GM21528 (cell line): ENCODE results near the gene OR9I1.

Source experiments
- ATAC-seq: cut with Tn5 transposase; IDR thresholded peaks from one replicate; pipeline ENCODE4 v1.9.1; 2021; ENCODE audit warnings: mild to moderate bottlenecking, moderate library complexity; ENCODE audit not compliant: unreplicated experiment, low FRiP score

The OR9I1 gene

DNA sequence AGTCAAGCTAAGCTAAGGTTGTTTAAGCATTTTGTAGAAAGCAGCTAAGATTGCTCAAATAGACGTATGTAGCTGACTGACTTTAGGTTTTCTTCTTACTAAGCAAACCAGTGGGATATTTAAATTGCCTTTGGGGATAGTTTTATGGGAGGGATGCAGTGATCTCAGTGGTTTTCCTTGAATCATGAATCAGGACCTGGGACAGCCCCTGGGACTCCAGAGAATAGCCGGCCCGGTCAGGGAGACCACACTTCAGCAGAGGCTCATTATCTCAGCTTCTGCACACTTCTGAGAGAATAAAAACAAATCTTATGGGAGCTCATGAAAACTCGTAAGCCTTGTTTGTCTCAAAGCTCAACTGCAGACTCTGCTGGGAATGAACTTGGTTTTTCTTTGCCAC lies at the start of gene OR9I1:
TSS of gene OR9I1 (minus strand) at position 62 of the 400 bp plus-strand sequence. CDS start 6,086 bp downstream, outside the sequence.
- no peak for ATAC-seq

DNA sequence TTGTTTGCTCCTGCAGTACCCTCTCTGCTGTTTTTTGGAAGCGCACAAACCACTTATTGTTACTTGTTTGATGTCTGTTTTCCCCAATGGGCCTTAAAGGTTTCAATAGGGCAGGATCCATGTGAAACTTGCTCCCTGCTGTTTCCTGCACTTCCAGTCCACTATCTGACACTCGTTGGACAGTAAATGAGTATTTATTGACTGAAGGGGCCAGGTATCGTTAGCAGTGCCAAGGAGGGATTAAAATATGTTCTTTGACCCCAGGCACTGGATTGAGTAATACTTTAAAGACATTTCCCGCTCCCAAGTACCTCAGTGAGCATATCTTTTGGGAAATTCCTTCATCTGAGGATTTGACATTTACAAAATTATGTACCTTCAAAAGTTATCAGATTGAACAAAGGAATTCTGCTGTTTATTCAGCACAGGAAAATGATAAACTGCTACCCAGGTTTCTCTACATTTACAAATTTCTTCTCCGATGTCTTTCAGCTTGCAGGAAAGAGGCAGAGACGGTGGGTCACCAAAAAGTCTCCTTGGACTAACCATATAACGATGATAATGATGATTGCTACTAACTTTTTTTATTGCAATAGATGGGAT lies 40.3 kb upstream of the OR9I1 start:
- no peak for ATAC-seq

- no peak for ATAC-seq
These were observed 39.7 kb upstream of the OR9I1 start for GRCh38 chr11:58164990-58165389.

DNA sequence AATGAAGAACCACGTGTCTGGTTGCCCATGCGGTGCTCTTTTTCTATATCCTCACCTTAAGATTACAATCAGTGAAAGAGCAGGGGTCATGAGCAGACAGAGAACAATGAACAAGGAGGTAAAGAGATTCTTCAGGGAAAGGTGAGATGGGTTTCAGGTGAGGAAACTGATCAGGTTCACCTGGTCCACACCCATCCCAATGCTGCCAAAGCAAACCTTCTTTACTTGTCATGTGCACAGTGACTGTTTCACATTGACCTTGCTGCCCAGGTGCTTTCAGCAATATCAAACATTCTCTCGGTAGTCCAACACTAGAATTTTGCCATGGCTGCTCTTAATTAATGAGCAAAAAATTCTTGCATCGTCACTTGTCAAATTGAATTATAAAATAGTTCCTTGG lies 39.1 kb upstream of the OR9I1 start:
- ATAC-seq, result no peak

DNA sequence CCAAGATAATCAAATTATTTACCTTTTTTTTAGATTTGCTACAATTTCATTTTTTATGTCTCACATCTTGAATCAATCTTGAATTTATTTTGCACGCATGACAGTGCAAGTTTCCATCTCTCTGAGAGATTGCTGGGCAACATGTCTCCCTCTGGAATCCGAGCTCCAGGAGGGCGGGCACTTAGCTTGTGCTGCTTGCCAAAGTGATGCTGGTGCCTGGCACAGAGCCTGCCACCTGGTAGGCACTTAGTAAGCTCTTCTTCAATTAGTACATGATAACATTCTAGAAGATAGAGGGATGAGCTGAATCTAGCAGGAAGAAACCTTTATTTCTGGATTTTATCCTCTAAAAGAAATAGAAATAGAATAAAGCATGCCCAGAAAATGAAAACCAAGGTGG lies 27.5 kb upstream of the OR9I1 start:
- no peak for ATAC-seq

DNA sequence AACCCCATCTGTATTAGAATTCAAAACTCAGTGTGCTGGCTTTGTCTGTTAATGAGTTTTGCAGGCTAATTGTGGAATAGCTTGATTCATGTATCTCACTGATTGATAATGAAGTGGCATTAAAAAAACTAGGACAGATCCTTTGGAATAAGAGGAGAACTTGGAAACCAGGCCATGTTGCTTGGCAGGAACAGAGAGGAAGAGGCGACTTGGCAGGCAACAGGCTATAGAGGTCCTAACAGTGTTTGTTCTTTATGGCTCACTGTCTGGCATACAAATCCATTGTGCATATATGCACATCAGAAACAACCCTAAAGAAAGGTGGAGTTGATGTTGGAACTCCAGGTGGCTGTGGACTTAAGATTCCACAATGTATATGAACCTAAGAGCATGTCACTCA lies 17.4 kb upstream of the OR9I1 start:
- no peak for ATAC-seq

GRCh38 chr11:58135171-58135570 lies 9.8 kb upstream of the OR9I1 start:
- ATAC-seq, result no peak

- no peak for ATAC-seq
These were observed 8.8 kb upstream of the OR9I1 start for GRCh38 chr11:58134151-58134550.

GRCh38 chr11:58133309-58134076 lies 8.2 kb upstream of the OR9I1 start:
- ATAC-seq, result no peak

DNA sequence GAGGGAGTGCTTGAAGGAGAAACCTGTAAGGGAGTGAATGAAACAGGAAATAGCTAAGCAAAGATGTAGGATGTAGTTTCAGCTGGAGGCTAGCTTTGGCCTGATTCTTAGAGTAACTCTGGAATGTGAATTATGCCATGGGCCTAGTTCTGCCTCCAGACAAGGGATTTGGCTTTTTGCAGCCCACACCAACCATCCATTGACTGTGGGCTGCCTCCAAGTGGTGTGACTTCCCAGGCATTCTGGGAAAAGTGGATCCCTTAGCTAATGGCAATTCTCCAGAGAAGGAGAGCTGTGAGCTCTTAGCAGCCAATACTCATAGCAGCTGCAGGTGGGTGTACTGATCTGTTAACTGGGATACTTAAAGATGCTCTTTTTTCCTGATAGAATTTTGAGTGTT lies 2.0 kb upstream of the OR9I1 start:
- no peak for ATAC-seq

DNA sequence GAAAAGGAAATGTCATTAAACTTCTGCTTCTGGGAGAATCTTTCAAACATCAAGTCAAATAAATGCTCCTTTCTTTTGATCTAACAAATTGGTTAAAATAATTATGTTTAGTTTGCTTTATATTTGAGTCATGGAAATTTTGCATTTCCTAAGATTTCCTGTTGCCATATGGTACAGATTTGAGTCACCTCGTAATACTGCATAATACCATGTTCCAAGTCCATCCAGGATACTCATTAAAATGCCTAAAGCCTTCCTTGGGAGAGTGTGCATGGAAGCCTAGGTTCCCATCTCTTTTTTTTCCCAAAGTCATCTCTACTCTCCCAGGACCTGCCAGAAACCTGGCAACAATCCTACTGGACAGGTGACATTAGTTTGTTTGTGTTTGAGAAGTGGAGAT lies 4.2 kb downstream of the OR9I1 start:
- ATAC-seq, result no peak

DNA sequence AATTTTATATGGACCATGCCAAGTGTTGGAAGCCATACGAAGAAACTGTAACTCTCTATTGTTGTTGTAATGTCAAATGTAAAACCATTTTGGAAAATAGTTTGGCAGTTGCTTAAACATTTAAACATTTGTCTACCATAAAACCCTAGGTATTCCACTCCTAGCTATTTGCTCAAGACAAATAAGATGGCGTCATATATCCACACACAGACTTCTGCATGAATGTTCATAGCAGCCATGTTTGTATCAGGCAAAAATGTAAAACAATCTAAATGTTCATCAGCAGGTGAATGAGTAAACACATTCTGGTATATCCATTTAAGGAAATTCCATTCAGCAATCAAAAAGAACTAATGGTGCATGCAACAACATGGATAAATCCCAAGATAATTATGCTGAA lies 27.9 kb downstream of the OR9I1 start:
- no peak for ATAC-seq

- ATAC-seq, result no peak
These were observed 38.8 kb downstream of the OR9I1 start for GRCh38 chr11:58086528-58086927.

DNA sequence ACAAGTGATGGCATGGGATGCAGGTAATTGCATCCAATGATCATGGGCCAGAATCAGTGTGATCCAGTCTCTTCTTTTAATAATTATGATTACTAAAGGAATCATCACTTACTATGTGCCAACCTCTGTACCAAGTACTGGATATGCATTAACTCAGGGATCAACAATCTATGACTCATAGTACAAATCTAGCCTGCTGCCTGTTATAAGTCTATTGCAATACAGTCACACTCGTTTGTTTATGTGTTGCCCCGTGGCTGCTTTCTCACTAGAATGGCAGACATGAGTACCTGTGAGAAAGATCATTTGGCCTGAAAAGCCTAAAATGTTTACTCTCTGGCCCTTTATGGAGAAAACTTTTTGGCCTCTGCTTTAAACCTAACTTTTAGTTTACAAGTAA lies 49.5 kb downstream of the OR9I1 start:
- ATAC-seq, result no peak

DNA sequence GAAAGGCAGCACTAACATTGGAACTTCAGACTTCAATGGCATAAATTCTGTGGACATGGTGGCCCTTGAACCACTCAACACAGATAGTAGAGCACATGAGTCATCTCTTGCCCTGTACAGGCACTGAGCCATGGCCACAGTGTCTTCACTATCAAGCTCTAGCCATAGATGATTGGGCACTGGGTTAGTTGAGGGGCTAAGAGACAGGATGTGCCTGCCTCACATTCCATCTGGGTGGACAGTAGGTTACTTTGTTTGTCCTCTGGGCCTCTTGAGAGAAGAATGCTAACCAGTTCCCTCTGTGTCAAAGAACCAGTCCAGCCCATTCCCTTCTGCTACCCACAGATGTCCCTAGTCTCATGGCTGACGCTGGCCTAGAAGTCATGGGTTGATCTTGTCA lies 54.7 kb downstream of the OR9I1 start:
- no peak for ATAC-seq

- ATAC-seq, result no peak
These were observed 56.7 kb downstream of the OR9I1 start for GRCh38 chr11:58068655-58069054.

- ATAC-seq, result no peak
These were observed 57.6 kb downstream of the OR9I1 start for GRCh38 chr11:58067685-58068084.
